Measurements from ENCODE around the gene CRYZ.

Gene CRYZ

DNA sequence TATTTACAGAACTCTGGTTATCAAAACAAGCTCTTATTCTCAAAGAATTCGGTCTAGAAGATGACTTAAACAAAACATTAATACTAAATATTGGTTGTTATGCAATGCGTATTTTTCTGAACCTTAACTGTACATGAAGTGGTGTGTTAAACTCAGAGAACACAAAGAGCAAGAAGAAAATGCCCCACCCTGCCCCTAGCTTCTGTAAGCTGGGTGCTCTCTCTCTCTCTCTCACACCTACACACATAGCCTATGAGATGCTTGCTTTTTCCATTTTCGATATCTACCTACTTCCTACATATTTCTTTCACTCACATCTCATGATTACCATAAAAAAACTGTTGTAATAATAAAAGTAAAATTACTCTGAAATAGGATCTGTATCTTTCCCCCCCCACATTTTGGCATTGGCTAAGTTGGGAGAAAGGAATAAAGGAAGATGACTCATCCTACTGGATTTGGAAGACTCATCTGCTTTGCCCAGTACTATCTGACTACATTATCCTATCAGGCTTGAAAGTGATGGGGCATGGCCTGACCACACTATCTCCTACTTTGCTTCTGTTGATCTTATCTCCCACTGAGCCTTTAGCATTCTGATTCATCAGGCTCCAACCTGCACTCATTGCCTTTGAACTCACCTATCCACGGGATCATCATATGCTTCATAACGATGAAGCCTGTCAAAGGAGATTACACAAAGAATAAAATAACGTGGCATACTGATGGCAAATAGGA, 2.9 kb downstream of the CRYZ start:
- peak; percentile 26 for DNase-seq (ENCODE audit: low spot score)

DNA sequence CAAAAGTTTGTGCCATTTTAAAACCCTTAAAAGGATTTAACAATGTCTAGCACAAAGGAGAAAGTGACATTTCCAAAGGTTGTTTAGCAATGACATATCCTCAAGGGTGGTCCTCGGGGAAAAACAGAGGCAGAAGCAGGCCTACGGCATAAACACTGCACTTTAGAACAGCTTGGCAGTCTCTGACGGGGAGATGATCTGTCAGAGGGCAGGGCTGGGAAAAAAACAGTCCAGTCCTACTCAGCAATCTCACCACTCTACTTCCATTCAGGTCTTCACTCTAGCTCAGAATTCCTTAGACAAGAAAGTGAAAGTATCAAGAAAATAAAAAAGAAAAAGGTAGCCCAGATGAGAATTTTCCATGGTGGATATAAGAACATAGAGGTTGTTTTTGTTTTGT, 4.1 kb downstream of the CRYZ start:
- no peak for DNase-seq (ENCODE audit: low spot score)

DNA sequence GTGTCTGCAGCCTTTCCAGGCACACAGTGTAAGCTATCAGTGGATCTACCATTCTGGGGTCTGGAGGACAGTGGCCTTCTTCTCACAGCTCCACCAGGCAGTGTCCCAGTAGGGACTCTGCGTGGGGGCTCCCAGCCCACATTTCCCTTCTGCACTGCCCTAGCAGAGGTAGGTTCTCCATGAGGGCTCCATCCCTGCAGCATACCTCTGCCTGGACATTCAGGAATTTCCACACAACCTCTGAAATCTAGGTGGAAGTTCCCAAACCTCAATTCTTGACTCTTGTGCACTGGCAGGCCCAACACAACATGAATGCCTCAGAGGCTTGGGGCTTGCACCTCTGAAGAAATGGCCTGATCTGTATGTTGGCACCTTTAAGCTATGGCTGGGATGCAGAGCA, 6.8 kb downstream of the CRYZ start:
- no peak for DNase-seq (ENCODE audit: low spot score)

DNA sequence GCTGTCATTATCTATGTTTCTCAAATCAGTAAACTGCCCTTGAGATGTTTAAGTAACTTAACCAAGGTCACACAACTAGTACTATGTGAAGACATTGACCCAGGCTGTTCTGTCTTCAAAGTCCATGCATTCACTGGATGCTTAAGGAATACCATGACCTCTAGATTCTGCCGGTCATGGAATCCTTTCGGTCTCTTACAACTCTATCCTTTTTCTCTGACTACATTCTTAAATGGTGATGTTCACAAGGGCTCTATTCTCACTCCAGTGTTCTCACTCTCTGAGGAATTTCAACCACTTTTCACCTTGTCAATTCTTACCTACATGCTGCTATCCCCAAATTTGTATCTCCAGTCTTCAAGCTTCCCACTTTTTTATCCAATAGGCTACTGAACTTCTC, 15.2 kb downstream of the CRYZ start:
- no peak for DNase-seq (ENCODE audit: low spot score)

DNA sequence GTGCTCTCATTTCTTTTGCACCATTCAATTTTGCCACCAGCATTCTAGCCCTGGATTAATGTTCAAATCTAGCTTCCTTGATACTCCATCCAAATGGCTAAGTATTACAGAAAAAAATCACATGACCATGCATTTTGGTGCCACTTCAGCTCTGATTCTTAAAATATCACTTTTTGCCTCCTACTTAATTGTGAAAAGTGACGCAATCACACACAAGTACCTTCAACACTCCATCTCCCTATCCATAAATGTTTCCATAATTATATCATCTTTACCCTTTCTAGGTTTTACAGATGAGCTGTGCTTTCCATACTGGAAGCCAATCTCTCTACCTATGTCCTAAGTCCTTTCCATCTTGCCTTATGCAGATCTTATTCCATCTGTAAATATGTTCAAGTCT, 16.0 kb downstream of the CRYZ start:
- no peak for DNase-seq (ENCODE audit: low spot score)

DNA sequence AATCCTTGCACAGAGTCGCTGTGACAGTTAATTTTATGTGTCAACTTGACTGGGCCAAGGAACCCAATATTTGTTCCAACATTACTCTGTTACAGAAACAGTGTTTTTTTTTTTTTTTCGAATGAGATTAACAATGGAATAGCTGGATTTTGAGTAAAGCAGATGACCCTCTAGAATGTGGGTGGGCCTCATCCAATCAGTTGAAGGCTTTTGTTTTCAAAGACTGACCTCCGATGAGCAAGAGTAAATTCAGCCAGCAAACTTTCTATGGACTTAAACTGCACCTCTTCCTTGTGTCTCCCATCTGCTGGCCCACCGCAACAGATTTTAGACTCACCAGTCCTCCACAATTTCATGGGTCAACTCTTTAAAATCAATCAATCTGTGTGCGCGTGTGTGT, 17.0 kb downstream of the CRYZ start:
- DNase-seq (ENCODE audit: low spot score), result no peak

DNA sequence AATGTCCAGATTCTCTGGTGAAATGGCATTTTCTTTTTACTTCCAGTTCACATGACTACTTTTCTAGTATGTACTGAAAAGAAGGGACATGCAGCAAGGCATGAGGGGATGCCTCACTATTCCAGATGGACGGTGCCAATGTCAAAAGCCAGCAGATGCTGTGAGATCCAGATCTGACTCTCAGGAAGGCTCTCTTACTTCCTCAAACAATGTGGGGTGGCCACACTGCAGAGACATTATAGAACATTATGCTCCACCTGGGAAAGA, 17.7 kb downstream of the CRYZ start:
- no peak for DNase-seq (ENCODE audit: low spot score)

DNA sequence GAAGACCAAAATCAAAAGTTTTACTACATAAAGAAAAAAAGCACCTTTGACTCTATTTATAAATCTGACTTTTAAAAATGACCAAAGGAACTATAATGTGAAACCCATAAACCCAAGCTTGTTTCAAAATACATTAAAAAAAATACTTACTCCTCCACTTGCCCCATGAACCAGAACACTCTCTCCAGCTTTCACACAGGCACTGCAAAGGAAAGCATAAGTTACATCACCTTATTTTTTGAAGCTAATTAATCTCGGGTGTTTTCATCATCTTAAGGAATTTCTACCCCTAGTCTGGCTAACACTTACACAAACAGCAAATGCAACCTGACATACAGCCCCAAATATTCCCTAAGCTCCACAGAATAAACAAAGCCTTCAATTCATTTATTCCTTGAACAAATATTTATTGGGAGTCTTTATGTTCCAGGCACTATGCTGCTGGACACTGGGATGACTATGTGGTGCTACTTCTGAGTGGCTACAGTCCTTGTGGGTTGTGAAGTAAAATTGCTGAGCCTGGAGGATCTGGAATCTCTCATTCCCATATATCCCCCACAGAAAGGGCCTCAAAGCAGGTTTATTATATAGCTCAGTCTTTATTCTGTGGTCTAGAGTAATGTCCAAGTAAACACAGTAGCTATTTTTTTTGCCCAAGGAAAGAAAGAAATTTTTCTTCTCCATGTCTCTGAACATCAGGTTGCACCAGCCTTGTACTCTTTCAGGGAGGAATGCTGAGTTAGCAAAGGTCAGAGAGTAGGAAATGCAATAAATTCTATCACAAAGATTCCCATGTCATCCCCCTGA, 18.2 kb downstream of the CRYZ start:
- no peak for DNase-seq (ENCODE audit: low spot score)

DNA sequence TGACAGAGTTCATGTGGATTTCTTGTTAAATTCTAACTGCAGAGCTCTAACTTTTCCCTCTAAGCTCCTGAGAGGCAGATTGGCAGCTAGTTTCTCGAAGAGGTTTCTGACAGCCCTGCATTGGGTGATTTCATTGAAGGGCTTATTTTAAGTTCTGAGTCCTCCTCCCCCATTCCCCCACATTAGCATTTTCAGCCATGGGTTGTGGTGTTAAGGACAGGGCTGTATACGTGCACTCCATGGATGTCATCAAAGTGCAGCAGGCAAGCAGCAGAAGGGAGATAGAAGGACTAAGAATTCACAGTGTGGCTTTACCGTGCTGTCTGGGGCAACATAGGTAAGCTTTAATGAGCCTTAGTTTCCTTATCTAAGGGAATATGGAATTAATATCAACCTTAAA, 19.0 kb downstream of the CRYZ start:
- DNase-seq (ENCODE audit: low spot score), result no peak

DNA sequence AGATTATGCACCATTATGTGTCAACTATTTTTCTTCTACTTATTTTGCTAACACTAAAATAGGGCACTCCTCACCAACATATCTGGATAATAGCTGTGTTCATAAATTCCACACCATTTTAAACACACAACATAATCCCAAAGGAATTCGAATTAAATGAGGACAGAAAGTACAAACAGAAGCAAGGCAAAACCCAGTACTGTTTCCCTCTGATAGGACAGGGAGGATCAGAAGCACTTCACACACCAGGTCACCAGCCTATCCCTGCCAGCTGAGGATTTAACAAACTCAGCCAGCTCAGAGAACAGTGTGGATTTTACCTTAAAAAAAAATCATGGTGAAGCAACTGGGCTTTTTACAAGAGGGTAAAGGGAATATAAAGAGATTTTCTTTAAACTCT, 20.0 kb downstream of the CRYZ start:
- no peak for DNase-seq (ENCODE audit: low spot score)

DNA sequence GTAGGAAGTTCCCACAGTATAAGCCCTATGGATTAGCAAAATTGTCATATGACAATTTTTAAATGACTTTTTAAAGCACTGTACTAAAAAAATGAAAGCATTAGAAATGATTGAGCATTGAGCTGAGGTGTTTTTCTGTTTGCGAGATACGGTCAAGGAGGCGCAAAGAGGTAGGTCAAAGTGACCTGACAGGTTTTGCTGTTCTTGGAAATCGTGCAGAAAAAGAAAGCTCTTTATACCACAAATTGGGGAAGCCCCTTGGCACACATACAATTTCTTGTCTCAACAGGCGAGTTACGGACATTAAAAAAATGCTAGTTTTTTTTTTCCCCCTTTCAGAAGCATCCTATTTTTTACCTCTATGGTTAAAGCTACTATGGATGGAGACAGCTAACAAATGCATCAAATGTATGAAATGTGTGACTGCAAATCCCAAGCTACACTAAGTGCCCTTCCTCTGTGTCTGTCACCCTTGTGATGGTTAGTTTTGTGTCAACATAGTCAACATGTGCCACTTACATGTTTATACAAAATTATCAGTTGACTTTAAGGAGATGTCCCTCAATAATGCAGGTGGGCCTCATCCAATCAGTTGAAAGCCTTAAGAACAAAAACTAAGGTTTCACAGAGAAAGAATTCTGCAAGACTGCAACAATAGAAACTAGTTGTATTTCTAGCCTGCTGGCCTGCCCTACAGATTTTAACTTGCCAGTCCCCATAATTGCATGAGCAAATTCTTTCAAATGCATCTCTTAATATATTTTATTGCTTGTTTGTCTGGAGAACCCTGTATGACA, 29.3 kb downstream of the CRYZ start:
- DNase-seq (ENCODE audit: low spot score), result no peak

DNA sequence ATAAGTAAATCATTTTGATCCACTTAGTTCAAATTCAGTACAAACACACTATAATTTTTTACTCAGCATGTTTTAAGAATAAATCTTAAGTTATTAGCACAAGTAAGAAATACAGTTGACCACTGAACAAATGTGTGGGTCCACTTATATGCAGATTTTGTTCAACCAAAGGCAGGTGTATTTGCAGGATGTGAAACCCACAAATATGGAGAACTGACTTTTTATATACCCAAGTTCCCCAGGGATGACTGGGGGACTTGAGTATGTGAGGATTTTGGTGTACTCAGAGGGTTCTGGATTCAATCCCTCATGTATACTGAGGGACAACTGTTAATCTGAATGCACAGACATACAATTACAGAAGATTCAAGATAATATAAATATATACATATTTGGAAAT, 33.5 kb downstream of the CRYZ start:
- DNase-seq (ENCODE audit: low spot score), result no peak

DNA sequence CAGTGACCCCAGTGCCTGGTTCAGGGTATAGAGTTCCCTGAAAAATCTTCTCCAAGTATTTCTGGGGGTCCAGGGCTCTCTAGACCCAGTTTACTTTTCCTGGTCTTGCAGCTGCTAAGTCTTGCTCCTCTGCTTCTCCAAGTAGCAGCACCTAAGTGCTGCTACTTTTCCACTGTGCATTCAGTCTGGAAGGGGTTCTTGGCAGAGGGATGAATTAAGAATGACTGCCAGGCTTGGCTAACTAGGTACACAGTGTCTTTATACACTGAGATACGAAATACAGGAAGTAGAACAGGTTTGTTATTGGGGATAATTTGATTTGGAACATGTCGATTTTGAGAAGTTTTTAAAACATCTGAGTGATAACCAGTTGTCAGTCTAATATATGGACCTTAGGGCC, 35.0 kb downstream of the CRYZ start:
- no peak for DNase-seq (ENCODE audit: low spot score)

DNA sequence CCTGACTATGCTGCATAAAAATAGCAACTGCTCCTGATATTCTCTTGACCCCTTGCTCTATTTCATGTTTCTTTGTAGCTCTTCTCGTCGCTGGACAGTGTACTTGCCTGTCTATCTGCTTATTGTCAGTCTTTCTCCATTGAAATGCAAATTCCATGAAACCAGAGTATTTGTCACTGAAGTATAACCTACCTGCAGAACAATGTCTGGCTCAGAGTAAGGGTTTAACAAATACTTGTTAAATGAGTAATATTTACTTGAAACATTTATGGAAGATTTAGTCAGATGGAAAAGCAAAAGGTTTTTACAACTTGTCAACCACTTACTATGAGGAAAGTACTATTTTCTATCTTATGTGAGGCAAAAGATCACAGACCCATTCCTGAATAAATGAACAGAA, 39.4 kb downstream of the CRYZ start:
- DNase-seq (ENCODE audit: low spot score), result no peak

DNA sequence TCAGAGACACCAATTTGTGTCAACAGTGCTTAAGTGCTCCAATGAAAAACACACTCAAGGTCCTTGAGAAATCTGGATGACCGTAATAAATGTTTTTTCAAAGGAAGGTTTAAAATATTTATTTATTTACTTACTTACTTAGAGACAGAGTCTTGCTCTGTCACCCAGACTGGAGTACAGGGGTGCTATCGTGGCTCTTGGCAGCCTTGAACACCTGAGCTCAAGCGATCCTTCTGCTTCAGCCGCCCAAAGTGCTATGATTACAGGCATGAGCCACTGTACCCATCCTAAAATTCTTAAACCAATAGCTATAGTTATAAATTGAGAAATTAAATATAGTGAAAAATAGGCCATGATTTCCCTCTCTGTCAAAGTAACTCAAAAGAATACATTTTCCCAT, 41.9 kb downstream of the CRYZ start:
- DNase-seq (ENCODE audit: low spot score), result no peak

DNA sequence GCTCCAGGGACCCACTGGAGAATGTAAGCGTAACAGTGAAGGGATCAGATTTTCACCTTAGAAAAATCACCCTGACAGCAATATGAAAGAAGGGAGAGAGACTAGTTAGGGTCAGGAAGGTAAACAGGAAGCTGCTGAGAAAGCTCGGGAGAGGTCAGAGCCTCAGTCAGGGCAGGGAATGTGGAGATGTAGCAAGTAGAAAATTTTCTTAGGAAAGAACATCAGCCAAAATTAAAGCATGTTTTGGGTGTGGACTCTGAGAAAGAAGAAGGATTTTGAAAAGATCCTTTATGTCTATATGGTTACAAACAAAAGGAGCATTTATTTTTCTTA, 42.5 kb downstream of the CRYZ start:
- no peak for DNase-seq (ENCODE audit: low spot score)

DNA sequence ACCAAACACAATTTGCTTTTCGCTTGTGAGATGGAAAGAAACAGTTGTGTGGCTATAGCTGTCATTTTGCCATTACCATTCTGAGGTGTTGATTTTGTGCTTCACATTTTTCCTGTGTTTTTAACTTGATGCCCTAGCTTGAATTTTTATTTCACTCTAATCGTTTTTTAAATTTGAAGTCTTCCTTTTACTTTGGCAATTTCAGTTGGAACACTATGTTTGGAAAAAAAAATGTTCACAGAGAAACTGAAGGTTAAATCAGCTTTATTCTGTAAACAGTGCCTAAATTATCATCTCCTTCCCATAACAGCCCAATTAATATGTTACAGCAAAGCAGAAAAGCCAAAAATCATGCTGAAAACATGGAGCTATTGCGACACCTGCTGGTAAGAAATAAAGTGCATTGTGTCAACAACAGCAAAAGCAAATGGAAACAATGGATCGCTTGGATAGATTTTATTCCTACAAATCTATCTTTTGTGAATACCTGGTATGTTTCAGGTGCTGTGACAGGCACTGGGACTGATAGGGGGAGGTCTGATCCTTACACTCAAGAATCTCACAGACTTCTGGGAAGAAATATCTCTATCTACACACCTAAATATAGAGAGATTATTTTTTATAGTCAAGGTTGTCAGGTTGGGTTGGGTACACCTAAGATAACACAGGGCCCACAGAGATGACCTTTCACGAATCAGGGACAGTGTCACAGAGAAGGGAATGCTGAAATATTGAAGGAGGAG, 43.1 kb downstream of the CRYZ start:
- DNase-seq (ENCODE audit: low spot score), result peak; percentile 66

DNA sequence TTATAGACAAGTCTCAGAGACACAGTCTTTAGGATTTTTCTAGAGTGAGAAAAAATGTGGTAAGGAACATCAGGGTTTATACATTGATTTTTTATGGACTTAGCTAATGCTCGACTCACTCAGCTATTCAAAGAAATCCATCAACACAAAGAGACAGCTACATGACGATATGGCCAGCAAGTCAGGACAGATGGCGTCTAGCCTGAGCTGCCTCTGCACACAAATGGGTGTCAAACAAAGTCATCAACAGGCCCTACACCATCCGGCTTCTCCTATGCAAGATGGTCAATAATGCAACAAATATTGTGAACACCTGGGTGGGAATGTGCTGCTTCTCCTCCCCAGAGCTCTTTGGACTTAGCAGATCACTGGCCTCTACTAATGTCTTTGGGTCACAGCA, 45.9 kb downstream of the CRYZ start:
- no peak for DNase-seq (ENCODE audit: low spot score)

DNA sequence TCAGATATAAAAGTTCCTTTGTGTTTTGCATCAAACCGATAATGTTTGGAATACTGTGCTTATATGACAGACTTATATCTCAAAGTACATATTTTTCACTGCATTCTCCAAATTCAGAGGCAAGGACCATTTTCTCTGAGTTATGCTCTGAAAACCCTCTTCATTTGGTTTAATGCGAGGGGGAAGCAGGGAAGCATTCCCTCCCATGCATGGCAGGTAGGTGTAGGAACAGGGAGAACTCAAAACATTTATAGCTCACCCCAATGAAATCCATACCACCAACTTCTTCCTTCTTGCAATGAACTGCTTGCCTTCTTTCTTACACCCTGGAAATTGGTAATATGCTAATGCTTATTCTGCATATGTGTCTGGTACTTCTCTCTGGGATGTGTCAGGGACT, 48.5 kb downstream of the CRYZ start:
- no peak for DNase-seq (ENCODE audit: low spot score)

DNA sequence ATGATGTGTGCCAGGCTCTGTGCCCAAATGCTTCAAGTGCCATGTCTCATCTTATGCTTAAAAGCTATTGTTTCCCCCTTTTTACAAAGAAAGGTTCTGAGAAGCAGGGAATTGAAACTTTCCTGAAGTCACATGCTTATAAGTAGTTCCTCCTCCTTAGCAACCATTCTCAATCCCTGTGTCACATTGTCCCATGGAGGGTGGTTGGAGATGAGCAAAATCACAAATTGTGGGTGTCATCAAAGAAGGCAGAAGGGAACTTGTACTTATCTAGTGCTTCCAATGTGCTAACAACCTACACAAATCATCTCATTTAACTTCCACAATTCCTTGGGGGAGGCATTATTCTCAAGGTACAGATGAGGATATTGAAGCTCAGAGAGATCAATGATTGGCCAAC, 49.2 kb downstream of the CRYZ start:
- DNase-seq (ENCODE audit: low spot score), result no peak

DNA sequence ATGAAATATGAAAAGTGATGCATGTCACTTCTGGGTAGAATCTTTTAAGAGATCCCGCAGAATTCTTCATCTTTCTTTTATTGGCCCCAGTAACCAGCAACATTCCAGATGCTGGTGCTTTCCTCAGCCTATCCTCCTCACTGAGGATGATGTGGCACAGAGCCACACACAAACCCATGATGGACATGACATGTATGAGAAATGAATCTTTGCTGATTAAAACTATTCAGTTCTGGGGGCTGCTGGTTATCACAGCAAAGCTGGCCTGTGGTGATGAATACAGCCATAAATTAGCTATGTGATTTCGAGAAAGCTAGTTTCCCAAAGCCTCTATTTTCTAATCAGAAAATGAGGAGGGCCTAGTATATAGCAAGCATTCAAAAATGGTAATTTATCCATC, 51.0 kb downstream of the CRYZ start:
- no peak for DNase-seq (ENCODE audit: low spot score)

DNA sequence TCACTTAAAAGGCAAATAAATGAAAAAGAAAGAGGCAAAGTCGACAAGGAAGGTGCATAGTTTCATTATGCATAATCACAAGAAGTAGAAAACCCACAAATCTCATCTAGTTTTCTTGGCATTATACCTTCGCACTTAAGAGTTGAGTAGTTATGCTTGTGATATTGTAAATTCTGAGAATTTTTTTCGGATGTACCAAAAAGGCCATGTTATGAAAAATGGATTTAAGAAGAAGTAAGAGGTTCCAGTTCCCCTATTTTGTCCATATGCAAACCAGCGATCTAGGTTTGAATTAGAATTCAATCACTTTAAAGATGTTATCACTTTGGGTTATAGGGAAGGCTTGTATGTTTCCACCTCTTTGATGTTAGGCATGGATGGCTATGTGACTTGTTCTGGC, 51.4 kb downstream of the CRYZ start:
- DNase-seq (ENCODE audit: low spot score), result no peak

DNA sequence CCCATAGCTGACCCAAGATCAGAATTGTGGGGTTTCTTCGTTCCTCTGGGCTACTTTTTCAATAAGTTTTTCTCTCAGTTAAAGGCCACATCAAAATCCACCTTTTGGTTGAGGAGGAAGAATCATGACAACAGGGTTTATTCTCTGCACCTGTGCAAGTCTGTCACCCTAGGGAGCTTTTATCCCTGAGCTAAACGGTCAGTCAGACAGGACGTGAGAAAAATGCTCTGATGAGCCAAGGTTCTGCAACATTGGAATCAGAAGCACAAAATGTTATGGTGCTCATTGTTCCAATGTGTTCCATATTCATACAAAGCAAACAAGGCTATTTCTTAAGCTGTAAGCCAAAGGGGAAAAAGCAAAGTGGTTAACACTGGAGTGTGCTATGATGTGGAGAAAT, 51.8 kb downstream of the CRYZ start:
- DNase-seq (ENCODE audit: low spot score), result no peak

Measured in LoVo (cell line).